Prostate gland (tissue), 2 donors: ENCODE results near the gene CTBP2. TPM values are rescaled to one million over a fixed set of nuclear protein-coding genes. Genes with fewer than 3 reads are reported as not detected.

ENCODE experiments used
- DNase-seq: peaks from one replicate; pipeline ENCODE4 v3.0.0-alpha.2; 2019; ENCODE audit warnings: low spot score
- H3K27ac ChIP-seq, 2 donors: fragments of 200-600 bp; sonication (generic); 2 replicates each; pipeline ENCODE4 v1.5.1; 2017 to 2019
- H3K27me3 ChIP-seq: fragments of 200-600 bp; sonication (generic); replicated peaks from 2 replicates; pipeline ENCODE4 v1.5.1; 2019; ENCODE audit not compliant: insufficient read depth
- H3K36me3 ChIP-seq, 2 donors: fragments of 200-600 bp; sonication (generic); 1 replicate in 1 of 2; 2 replicates in 1 of 2; pipeline versions ENCODE4 v1.5.1 to v1.8.1; 2017 to 2019
- H3K4me1 ChIP-seq: fragments of 200-600 bp; sonication (generic); replicated peaks from 2 replicates; pipeline ENCODE4 v1.5.1; 2019
- H3K4me3 ChIP-seq, 2 donors: fragments of 200-600 bp; sonication (generic); 2 replicates each; pipeline ENCODE4 v1.5.1; 2017 to 2019
- H3K9me3 ChIP-seq: fragments of 200-600 bp; sonication (generic); 2 replicates; pipeline ENCODE4 v1.5.1; 2017
- POLR2A ChIP-seq: fragments of 450-650 bp; IDR thresholded peaks from one replicate; pipeline ENCODE4 v1.6.1; 2016; ENCODE audit warnings: antibody characterized with exemption, mild to moderate bottlenecking
- POLR2AphosphoS5 ChIP-seq: sonication (generic); formaldehyde crosslinking; IDR thresholded peaks from one replicate; pipeline ENCODE4 v1.6.1; 2017; ENCODE audit warnings: antibody characterized with exemption
- WGBS: methylation state at CpG from one replicate; pipeline ENCODE4 v1.1.5; 2018; 5-methylcytosine and 5-hydroxymethylcytosine counted together
- intact Hi-C: fragments of 100-400 bp; cut with DNase I; formaldehyde crosslinking; loops from one replicate; pipeline ENCODE4 v1.14.2; 2022
- total RNA-seq, 2 donors: library from RNA; depleted of rRNA; stranded (reverse); fragments of >200 nt; gene quantifications; one replicate each; pipeline ENCODE4 v1.1.0, GENCODE V29; 2016
- TF ChIP-seq, protein P1 (sequence below), 4 experiments: fragments of 200-600 bp in 2 of 4; fragments of 450-650 bp in 2 of 4; sonication (generic) in 2 of 4; IDR thresholded peaks; 1 replicate in 3 of 4; 2 replicates in 1 of 4; pipeline ENCODE4 v1.5.1; 2016 to 2019; ENCODE audit warnings: antibody characterized with exemption in 4 of 4, mild to moderate bottlenecking in 2 of 4, moderate library complexity in 2 of 4

The CTBP2 gene
- total RNA-seq, 2 donors from 2014 or later = 70.2 to 89.7 TPM

DNA sequence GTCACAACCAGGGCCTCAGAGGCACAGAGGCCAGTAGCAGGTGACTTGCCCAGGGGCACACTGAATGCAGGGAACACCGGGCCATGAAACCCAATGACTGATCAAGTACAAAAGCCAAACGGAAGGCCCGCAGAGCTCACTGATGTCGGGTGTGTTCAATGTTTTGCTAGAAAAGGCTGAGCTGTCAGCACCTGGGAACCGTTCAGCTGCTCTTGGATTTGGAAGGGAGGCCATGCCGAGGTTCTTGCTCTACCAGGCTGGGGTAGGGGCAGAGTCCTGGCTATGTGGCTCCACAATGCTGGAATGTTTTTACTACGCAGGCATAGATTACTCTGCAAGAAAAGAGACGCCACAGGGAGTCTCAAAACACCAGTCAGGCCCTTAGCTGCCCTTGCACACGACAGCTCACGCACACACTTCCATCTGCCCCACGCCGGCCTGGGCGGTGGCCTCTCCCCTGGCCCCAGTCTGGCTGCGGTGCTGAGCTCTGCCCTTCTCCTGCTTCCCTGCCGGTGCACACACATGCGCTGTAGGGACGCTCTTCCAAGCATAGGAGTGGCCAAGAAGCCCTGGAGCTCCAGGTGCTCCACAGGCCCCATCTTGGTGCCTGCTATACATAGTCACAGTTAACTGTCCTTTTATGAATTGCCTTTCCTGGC, 138.5 kb downstream of the CTBP2 start:
- intact Hi-C loops = no loop called here
- no peak for DNase-seq

GRCh38 chr10:125020871-125021270, 139.5 kb downstream of the CTBP2 start:
- Histone ChIP-seq H3K27me3 (no peaks in the 10 kb centered on the region), H3K4me1 (peaks cover 25% of the 10 kb centered on the region), H3K9me3 (no peaks in the 10 kb centered on the region), H3K27ac (no peak overlapping the region), H3K36me3 (no peaks in the 10 kb centered on the region), H3K4me3 (no peak overlapping the region)
- TF ChIP-seq POLR2A (no peak), POLR2AphosphoS5 (no peak)
- TF ChIP-seq, protein P1, sequence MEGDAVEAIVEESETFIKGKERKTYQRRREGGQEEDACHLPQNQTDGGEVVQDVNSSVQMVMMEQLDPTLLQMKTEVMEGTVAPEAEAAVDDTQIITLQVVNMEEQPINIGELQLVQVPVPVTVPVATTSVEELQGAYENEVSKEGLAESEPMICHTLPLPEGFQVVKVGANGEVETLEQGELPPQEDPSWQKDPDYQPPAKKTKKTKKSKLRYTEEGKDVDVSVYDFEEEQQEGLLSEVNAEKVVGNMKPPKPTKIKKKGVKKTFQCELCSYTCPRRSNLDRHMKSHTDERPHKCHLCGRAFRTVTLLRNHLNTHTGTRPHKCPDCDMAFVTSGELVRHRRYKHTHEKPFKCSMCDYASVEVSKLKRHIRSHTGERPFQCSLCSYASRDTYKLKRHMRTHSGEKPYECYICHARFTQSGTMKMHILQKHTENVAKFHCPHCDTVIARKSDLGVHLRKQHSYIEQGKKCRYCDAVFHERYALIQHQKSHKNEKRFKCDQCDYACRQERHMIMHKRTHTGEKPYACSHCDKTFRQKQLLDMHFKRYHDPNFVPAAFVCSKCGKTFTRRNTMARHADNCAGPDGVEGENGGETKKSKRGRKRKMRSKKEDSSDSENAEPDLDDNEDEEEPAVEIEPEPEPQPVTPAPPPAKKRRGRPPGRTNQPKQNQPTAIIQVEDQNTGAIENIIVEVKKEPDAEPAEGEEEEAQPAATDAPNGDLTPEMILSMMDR (IDR thresholded peaks at IDR 0.05) = no peak
- no peak for DNase-seq
- intact Hi-C loops = no loop called here
- WGBS = 90% methylated on average over 9 of the region's 9 CpGs

More for the DNA sequence above, 138.5 kb downstream of the CTBP2 start:
- Histone ChIP-seq H3K4me1 (peaks cover 20% of the 10 kb centered on the region), H3K27ac (no peak overlapping the region), H3K9me3 (no peaks in the 10 kb centered on the region), H3K36me3 (no peaks in the 10 kb centered on the region), H3K27me3 (no peaks in the 10 kb centered on the region), H3K4me3 (no peak overlapping the region)
- 86% methylated on average over 17 of the region's 17 CpGs for WGBS
- no peak for TF ChIP-seq POLR2AphosphoS5

DNA sequence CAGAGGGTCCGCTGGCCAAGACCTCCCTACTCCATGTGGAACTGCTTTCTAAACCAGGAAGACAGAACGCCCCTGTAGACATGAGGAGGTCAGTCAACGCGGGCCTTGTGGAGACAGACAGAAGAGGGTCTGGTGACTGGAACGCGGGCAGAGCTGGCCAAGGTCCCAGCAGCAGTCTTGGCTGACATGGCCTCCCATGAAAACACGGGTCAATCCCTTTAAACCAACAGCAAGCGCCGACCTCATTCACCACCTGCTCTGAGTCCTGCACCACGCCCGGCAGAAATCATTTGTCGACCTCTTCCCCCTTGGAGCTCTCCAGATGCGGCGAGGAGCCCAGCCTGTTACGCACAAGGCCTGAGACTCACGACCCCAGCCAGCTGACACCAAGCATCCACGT, 140.0 kb downstream of the CTBP2 start:
- intact Hi-C loops = no loop called here
- H3K4me1 ChIP-seq = peaks cover 30% of the 10 kb centered on the region
- H3K4me3 ChIP-seq = no peak overlapping the region
- TF ChIP-seq POLR2A = no peak
- H3K27ac ChIP-seq = no peak overlapping the region
- H3K36me3 ChIP-seq = no peaks in the 10 kb centered on the region
- no peaks in the 10 kb centered on the region for H3K27me3 ChIP-seq
- DNase-seq = no peak
- no peaks in the 10 kb centered on the region for H3K9me3 ChIP-seq
- WGBS = 91% methylated on average over 17 of the region's 17 CpGs

DNA sequence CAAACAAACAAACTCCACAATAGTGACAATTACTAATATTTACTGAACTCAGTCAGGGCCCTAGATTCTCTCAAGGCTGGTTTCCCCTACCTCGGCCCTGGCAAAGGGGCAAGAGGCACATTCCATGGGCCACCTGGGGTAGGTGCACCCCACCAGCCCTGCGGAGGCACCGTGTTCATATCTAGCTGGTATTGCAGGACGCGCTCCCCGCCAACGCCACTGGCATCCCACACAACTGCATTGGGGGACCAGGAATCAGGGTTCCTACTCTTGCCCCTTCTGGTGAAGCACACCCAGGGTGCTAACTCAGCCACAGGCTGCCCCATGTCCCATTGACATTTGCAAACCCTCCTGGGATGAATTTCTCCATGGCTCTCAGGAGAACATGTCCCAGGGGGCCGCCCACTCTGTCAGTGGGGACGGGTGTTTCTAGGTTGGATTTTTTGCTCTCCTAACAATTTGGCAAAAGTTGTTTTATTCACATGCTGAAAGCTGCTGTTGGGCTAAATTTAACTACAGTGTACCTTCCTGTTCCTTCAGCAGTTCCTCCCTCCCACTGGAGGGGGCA, 141.7 kb downstream of the CTBP2 start:
- no peak overlapping the region for H3K4me3 ChIP-seq
- H3K9me3 ChIP-seq = no peaks in the 10 kb centered on the region
- H3K27me3 ChIP-seq = no peaks in the 10 kb centered on the region
- no peak for DNase-seq
- H3K27ac ChIP-seq = no peak overlapping the region
- no peaks in the 10 kb centered on the region for H3K36me3 ChIP-seq
- TF ChIP-seq, protein P1 (IDR thresholded peaks at IDR 0.05) = no peak
- TF ChIP-seq POLR2AphosphoS5 (no peak), POLR2A (no peak)
- peaks cover 31% of the 10 kb centered on the region for H3K4me1 ChIP-seq
- 90% methylated on average over 9 of the region's 9 CpGs for WGBS
- intact Hi-C loops = no loop called here

GRCh38 chr10:125017547-125018298, 142.6 kb downstream of the CTBP2 start:
- DNase-seq = no peak
- Histone ChIP-seq H3K36me3 (no peaks in the 10 kb centered on the region), H3K9me3 (no peaks in the 10 kb centered on the region), H3K4me1 (peaks cover 25% of the 10 kb centered on the region), H3K4me3 (no peak overlapping the region), H3K27ac (peak overlapping the region in 1 of 2 donors; percentile 62), H3K27me3 (no peaks in the 10 kb centered on the region)
- 89% methylated on average over 12 of the region's 12 CpGs for WGBS
- intact Hi-C loops = no loop called here
- no peak for TF ChIP-seq POLR2AphosphoS5
- TF ChIP-seq POLR2A = no peak
- TF ChIP-seq, protein P1 (IDR thresholded peaks at IDR 0.05) = no peak
